GM18951 (cell line): ENCODE results near the gene C6.

Source experiments
- POLR2A ChIP-seq: IDR thresholded peaks from 4 replicates; pipeline ENCODE4 v1.6.1; 2011; ENCODE audit warnings: mild to moderate bottlenecking; ENCODE audit not compliant: insufficient read length, insufficient read depth; ENCODE audit errors: extremely low read depth
- in situ Hi-C: fragments of 300-500 bp; cut with MboI; formaldehyde crosslinking; loops from one replicate; pipeline ENCODE4 v1.12.0; 2022; ENCODE audit warnings: low sequenced_read_pairs, mixed read lengths, inconsistent platforms; ENCODE audit not compliant: unreplicated experiment

The C6 gene

DNA sequence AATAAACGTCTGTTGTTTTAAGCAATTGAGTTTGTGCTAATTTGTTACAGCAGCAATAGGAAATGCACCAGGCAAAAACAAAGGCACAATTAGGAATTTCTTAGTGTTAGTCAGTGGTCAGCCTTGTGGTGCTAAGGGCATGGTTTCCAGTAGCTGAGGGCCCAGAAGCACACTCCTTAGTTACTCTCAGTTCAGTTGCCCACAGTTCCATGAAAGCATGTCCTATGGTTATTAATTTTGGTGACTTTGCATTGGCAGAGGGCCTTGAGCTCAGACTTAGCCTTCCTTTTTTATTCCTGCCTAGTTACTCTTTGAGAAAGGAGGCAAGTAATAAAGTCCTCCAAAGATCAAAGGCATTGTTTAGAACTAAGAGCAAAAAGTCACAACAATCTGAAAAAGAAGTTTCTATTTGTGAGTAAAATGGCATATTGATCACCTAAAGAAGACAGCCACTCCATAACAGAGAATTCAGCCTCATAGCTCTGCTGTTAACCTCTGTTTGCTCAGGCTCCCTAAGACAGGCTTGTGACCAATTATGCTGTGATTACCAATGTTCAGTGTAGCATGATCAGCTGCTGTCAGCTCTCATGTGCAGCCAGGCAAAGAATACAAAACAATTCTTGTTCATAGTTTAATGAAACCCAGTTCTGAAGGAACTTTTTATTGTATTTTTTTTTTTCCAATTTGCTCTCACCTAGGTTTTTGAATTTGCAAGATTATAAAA, 85.2 kb downstream of the C6 start:
- TF ChIP-seq POLR2A: no peak
- in situ Hi-C loops: no loop called here

DNA sequence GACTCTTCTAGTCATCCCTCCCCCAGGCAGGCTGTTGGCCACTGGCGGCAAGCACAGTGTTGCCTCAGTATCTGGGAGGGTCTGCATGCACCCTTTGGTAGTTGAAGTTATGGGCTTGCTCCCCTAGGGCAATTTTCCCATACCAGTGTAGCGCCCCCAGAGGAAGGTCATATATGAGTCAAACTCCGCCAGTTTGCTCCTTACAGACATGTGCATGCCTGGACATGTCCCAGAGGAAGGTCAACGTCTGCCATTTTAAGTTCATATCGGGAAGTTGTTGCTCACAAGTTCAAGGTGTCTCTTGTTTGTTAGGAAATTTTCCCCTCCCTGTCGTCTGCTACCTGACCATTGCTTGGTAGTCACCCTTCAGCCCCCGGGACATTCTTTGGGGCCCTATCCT, 90.9 kb downstream of the C6 start:
- no peak for TF ChIP-seq POLR2A
- in situ Hi-C loops: no loop called here

DNA sequence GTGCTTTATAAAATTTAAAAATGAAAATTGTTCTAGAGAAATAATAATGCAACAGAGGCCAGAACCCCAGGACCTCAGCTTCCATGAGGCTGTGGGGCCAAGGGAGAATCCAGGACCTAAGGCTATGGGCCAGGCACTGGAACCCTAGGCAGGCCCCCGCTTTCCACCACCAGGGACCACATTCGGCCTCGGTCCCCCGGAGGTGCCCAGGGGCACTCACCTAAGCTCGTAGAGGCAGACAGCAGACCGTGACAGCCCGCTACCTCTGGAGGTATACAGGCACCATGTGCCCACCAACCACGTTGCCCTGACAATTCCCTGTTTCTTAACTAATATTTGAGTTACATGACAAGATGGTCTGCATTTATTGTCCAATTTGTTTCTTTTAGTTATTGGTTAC, 92.7 kb downstream of the C6 start:
- no peak for TF ChIP-seq POLR2A
- in situ Hi-C loops: no loop called here

DNA sequence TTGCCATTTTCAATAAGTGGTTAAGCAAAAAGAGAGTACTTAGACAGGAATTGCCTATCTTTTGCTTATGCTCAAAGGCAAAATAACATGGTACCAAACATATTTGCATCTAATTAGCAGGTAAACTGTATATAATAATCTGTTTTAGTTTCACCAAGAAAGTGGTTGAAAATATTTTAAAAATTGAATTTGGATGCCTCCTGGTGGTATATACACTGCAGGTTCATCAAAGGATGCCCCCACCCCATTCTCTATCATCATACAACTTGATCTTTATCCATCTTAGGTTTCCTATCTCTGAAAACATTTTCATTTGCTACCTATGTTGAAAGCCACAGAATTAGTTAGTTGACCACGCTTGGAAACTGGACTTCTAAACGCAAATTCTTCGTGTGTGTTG, 95.2 kb downstream of the C6 start:
- in situ Hi-C loops: no loop called here
- no peak for TF ChIP-seq POLR2A

DNA sequence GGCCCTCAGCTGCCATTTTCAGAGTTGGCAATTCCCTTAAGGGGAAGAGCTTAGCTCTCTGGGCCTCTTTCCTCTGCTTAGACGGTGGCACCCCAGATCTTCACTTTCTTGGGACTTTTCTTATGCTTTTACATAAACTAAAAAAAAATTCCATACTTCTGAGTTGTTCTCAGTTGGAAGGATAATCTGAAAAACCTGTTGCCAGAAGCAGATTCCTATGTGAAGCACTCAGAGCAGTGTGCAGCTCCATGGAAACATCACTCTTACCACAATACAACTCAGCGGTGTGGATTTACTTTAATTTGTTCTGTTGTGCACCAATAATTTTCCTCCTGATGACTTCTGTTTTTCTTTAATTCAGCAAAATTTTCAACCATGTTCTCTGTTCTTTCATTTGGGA, 98.1 kb downstream of the C6 start:
- TF ChIP-seq POLR2A: no peak
- in situ Hi-C loops: no loop called here

DNA sequence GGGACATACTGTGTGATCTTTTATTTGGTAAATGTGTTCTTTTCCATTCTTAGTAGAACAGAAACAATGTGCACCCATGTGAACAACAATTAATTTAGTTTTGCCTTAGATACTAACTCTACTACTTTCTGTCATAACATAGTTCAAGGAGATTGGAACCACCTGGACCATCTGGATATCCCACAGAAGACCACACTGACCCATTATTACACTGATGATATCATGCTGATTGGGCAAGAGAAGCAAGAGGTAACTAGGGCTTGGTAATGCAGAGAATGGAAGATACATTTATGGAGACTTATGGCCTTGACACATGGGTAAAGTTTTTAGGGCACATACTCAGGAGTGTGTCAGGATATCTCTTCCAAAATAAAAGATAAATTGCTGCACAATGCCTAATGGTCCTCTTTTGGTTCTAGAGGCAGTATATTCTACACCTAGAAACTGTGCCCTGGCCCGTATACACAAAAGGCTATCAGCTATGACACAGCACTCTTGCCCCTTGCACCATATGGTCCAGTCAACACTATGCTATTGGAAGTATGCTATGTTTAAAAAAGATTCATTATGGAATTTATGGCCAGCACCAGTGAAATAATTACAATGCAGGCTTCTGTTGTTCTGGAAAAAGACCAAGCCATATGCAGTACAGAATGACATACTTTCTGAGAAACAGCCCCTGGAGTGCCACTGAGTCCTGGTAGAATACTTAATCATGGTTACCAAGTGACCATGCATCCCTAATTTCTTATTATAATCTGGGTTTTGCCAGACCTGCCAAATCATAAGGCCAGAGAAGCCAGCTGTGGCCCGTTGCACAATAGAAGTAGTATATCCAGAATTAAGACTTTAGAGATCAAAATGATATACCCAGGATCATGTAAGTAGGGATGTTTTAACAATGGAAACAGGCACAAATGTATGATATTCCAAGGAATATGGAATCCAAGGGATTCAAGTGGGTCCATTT, 100.6 kb downstream of the C6 start:
- in situ Hi-C loops: no loop called here
- TF ChIP-seq POLR2A: no peak

DNA sequence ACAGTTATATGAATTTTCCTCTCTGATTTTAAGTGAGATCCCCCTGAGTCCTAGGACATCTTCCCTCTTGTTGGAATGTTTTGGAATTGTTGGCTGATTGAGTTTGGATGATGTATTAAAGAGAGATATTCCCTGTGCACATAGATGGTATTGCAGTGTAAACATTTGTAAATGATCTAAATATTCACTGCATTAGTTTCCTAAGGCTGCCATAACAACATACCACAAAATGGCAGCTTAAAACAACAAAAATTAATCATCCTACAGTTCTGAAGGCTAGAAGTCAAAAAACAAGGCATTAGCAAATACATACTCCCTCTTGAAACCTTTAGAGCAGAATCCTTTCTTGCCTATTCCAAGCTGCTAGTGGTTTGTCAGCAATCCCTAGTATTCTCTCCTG, 104.1 kb downstream of the C6 start:
- in situ Hi-C loops: no loop called here
- no peak for TF ChIP-seq POLR2A

DNA sequence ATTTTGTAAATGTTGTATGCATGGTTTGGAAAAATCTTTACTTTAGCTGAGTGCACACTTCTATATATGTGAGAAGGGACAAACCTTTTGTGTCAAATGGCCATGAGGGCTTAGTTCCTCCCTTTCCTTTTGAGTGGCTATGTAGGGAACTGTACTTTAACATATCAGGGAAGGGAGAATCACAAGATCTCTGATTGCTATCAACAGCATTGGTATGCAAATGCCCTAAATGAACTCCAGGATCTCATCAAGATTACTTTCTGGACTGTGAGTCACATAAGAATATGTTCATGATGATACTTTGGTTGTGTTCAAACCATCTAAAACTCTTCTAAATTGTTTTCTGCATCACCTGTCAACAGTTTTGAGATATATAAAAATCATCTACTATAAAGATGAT, 111.0 kb downstream of the C6 start:
- in situ Hi-C loops: no loop called here
- TF ChIP-seq POLR2A: no peak

DNA sequence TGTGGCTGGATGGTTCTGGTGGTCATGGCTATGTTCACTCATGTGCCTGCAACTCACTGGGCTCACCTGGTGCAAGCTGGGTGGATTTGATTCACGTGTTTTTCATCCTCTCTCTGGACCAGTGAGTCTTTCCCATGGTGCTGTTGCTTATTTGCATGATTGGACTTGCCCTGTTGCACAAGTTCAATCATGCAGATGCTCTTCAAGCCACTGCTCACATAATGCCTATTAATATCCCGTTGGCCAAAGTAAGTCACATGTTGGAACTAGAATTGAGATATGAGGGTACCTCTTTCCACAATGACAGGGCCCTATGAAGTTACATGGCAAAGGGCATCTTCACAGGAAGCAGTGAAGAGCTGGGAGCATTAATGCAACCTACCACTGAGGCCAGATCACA, 115.7 kb downstream of the C6 start:
- in situ Hi-C loops: no loop called here
- no peak for TF ChIP-seq POLR2A

DNA sequence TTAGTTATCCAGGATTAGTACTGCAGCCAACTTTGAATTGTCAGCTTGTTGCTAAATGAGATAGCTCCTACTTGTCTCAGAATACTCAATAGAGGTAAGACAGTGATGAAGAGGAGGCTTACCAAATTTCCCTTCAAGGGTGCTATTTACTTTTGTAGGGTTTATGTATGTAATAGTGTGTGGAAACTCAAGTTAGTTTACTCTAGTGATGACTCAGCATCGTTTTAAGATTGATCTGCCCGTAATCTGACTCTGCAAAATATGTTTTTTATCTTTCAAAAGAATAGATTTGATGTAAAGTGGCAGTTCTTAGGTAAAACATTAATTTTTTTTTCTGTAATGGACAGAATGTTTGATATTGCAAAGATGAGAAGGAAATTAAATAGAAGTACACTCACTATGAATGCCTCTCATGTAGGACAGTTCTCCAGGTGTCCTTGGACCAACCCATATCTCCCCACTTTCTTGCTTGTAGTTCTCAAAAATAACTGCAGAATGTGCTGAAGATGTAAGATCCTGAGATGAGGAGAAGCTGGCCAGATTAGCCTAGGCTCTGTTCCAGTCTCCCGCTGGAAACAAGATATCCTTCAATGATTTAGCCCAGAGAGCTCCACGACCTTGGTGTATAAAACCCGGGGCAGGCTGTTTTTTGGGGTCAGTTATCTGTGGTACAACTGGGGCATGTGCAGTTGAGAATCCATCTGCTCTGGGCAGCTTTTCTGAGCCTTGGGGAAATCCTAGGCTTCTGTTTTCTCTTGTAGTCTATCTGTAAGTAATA, 117.8 kb downstream of the C6 start:
- in situ Hi-C loops: no loop called here
- no peak for TF ChIP-seq POLR2A

DNA sequence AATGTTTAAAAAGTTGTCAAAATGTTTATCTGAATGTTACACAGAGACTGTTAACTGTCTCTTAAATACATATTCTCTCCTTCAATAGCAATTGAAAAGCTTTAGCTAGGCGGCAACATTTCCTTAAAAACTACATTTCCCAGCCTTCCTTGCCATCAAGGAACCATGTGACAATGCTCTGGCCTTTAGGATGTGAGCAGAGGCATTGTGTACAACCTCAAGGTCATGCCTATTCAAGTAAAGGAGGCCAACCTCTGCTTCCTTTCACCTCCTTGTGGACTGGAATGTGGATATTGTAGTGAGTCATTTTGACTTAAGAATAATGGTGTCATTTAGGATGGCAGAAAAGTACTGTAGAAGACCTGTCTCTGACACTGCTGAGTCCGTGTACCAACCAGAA, 118.5 kb downstream of the C6 start:
- in situ Hi-C loops: no loop called here
- no peak for TF ChIP-seq POLR2A

DNA sequence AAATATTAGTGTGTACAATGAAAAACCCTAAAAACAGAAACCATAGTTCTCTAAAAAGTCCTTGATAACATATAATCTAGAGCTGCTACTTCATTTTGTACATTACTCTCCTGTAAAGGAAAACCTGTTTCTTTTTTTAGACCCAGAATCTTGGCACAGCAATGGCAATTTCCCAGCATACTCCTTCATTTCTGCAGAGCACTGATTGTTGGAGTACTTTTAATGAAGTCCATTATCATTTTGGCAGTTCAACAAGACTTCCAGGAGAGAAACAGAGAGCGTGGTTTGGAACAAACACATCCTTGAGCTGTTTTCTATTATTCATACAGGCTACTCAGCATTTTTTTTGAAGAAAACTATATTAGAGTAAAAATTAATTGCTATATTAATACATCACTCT, 119.5 kb downstream of the C6 start:
- no peak for TF ChIP-seq POLR2A
- in situ Hi-C loops: no loop called here
